NCI-H146 treated with DMSO at 0.1 percent for 48 hours (cell line): Measurements from ENCODE around the gene ZNF662.

Experiments
- DNase-seq: peaks from one replicate; lab custom pipeline; 2025; ENCODE audit not compliant: unreplicated experiment; lab: John Stamatoyannopoulos, UW

The ZNF662 gene

GRCh38 chr3:42935472-42935871 lies 29.5 kb downstream of the ZNF662 start:
- DNase-seq = no peak

- DNase-seq = no peak
Observed at GRCh38 chr3:42936157-42936981, 30.4 kb downstream of the ZNF662 start.

- no peak for DNase-seq
Observed at GRCh38 chr3:42937334-42937733, 31.4 kb downstream of the ZNF662 start.

- no peak for DNase-seq
Observed at GRCh38 chr3:42942693-42943092, 36.8 kb downstream of the ZNF662 start.

GRCh38 chr3:42946050-42946449 lies 40.1 kb downstream of the ZNF662 start:
- DNase-seq = no peak

GRCh38 chr3:42957573-42957972 lies 51.6 kb downstream of the ZNF662 start:
- DNase-seq = no peak

- DNase-seq = no peak
Observed at GRCh38 chr3:42960282-42960681, 54.3 kb downstream of the ZNF662 start.

GRCh38 chr3:42960786-42961185 lies 54.8 kb downstream of the ZNF662 start:
- DNase-seq = no peak

GRCh38 chr3:42961633-42962032 lies 55.7 kb downstream of the ZNF662 start:
- peak; percentile 8 for DNase-seq

GRCh38 chr3:42963269-42963668 lies 57.3 kb downstream of the ZNF662 start:
- no peak for DNase-seq

- DNase-seq = no peak
Observed at GRCh38 chr3:42964266-42964665, 58.3 kb downstream of the ZNF662 start.
